HG02870 (cell line): ENCODE measurements around the gene TAF6.

ENCODE experiments used
- ATAC-seq: cut with Tn5 transposase; IDR thresholded peaks from one replicate; pipeline ENCODE4 v1.9.1; 2021; ENCODE audit warnings: mild to moderate bottlenecking, moderate library complexity; ENCODE audit not compliant: unreplicated experiment

Gene TAF6

DNA sequence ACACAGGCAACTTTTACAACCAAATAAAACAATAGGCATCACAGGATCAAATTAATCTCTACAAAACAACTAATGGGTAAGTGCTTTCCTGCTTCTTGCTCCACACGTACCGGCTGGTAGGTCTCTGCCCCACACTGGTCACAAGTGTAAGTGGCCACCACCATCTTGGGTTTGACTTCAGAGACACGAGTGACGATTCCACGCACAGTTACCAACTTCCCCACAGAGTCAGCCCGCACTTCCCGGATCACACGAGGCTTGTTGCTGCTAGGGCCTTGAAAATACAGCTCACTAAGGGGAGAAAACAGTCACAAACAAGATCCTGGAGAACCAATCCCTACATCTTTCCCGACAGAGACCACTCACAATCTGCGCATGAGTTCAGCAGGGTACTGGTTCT is 20.2 kb downstream of the TAF6 start:
- no peak for ATAC-seq

DNA sequence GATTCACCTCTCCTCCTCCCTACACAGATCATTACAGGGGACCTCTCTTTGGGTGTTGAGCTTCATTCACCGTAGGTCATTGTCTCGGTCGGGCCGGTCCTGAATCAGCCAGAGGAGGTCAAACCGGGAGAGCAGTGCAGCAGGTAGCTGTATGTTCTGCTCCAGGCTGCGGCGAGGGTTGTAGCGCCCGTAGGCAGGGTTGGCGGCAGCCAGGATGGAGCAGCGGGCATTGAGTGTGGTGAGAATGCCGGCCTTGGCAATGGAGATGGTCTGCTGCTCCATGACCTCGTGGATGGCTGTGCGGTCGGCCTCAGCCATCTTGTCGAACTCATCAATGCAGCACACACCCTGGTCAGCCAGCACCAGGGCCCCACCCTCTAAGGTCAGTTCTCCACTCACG is 23.5 kb downstream of the TAF6 start:
- no peak for ATAC-seq

DNA sequence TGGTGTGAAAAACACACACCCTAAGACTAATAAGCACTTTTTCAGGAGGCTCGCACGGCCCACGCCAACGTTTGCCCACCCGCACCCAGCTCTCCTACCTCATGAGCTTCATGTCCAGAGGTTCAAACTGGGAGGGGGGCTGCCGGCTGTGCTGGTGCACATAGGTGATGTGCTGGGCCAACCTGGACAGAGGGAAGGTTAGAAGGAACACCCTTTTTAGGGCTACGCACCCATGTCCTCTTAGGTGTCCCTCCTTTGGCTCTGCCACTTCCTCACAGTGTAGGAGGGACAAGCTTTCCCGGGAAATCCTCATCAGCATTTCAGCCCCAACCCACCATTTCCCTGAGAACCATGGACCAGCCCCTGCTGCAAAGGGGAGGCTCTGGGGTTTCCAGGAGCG is 23.9 kb downstream of the TAF6 start:
- ATAC-seq = no peak

DNA sequence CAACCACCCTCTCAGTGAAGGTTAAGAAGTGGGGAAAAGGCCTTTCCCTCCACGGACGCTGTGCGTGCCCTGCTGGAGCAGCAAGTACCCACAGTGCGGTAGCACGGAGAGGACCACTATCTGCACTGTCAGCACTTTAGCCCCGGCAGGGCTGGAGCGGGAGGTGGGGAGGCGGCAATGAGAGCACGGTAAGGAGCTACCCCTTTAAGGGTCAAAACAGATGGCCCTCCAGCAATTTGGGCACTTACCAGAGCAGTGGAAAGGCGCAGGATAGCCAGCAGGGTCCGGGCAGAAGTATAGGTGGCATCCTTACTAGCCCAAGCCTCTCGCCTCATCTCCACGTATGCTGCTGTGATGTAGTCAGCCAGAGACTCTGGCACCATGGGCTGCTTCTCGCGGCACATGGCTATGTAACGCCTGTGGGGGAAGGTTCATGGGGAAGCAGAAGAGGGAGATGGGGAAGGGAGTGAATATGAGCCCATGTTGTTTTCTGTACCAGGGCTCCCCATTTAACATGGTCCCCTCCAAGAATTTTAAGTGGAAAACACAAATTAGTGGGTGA is 25.2 kb downstream of the TAF6 start:
- ATAC-seq = no peak

GRCh38 chr7:100093498-100093897 is 25.7 kb downstream of the TAF6 start:
- ATAC-seq = no peak

GRCh38 chr7:100093054-100093453 is 26.1 kb downstream of the TAF6 start:
- ATAC-seq = no peak

- no peak for ATAC-seq
Measured at GRCh38 chr7:100091411-100092181, 27.6 kb downstream of the TAF6 start.

DNA sequence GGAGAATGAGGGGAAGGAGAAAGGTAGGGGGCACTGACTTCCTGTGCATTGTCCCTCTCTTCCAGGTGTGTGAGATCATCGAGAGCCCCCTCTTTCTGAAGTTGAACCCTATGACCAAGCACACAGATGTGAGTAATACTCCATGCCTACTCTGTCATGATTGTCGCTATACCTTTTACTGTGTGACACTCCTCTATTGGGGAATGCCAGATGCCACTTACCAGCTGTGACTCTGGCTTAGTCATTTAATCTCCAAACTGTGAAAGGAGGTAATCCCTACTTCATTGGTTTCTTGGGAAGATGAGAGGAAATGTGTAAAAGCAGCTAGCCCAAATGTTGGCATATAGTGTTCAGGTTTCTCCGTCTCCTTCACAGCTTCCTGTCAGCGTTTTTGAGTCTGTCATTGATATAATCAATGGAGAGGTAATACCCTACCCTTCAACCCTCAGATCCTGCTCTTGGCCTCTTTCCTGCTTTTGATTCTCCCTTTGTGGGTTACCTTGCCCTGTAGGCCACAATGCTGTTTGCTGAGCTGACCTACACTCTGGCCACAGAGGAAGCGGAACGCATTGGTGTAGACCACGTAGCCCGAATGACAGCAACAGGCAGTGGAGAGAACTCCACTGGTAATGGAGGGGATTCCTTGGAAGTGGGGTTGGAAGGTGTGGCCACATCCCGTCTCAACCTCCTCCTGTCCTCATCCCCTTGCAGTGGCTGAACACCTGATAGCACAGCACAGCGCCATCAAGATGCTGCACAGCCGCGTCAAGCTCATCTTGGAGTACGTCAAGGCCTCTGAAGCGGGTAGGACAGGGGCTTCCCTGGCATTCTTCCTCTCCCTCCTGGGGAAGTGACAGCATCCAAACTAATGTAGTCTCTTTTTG is 28.4 kb downstream of the TAF6 start:
- no peak for ATAC-seq

DNA sequence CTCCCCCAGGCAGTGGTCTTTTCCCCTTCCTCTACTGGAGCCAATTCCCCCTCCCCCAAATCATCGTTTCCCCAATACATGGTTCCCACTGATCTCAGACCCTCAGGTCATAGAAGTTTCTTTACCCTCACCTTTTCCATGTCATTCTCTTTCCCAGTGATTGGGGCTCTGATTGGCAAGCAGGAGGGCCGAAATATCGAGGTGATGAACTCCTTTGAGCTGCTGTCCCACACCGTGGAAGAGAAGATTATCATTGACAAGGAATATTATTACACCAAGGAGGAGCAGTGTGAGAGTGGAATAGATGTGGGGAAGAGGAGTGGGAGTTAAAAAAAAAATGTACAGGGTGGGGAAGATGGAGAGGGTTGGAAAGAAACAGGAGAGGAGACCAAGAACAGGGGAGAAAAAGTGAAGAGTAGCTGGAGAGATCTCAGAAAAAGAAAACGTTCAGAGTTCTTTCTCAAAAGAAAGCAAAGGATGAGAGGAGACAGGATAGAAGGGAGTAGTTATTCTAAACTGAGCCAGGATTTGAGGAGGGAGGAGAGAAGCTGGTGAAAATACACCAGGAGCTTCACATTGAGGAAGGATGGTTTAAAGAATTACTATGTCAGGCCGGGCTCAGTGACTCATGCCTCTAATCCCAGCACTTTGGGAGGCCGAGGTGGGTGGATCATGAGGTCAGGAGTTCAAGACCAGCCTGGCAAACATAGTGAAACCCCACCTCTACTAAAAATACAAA is 29.5 kb downstream of the TAF6 start:
- no peak for ATAC-seq

DNA sequence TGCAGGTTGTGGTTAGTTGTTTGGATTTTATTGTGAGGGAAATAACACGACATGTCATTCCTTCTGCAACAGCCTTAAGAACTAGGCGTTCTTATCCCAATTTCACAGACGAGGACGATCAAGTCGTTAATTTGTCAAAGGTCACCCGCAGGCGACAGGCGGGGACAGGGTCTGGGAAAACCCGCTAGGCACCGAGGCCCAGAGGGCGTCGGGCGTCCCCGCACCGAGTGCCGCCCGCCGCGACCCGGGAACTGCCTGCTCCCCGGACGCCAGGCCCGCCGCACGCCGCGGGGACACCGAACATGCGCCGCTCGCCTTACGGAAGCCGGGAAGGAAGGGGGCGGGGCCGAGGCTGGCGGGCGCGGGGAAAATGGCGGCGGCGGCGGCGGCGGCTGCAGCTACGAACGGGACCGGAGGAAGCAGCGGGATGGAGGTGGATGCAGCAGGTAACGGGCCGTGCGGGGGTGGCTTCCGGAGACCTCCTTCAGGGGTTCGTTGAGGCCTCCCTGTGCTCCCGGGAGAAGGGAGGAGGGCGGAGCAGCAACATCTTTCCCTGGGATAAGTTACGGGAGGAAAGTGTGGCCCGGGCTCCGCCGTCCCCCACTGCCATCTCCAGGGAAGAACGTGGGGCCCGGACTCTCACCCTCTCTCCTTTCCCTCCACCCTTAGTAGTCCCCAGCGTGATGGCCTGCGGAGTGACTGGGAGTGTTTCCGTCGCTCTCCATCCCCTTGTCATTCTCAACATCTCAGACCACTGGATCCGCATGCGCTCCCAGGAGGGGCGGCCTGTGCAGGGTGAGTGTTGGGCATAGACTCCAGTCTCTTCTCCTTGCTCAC is 30.3 kb downstream of the TAF6 start, which contains the start of gene COPS6:
Gene COPS6, plus strand, starts transcription at position 349 of the 837 bp plus-strand sequence. Its CDS starts 22 bp downstream, at position 371.
- no peak for ATAC-seq

DNA sequence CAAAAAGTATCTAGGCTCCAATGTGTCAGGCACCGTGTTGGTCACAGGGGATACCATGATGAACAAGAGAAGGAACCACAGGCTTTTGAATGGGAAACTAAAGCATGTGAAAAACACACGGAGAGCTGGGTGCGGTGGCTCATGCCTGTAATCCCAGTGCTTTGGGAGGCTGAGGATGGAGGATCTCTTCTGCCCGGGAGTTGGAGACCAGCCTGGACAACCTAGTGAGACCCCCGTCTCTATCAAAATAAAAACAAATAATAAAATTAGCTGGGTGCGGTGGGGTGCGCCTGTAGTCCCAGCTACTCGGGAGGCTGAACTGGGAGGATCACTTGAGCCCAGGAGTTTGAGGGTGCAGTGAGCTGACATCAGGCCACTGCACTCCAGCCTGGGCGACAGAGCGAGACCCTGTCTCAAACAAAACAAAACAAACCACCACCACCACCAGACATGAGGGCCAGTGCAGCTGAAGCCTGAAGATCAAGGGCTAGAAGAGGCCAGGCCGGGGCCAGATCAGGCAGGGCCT is 31.0 kb downstream of the TAF6 start:
- ATAC-seq = no peak

DNA sequence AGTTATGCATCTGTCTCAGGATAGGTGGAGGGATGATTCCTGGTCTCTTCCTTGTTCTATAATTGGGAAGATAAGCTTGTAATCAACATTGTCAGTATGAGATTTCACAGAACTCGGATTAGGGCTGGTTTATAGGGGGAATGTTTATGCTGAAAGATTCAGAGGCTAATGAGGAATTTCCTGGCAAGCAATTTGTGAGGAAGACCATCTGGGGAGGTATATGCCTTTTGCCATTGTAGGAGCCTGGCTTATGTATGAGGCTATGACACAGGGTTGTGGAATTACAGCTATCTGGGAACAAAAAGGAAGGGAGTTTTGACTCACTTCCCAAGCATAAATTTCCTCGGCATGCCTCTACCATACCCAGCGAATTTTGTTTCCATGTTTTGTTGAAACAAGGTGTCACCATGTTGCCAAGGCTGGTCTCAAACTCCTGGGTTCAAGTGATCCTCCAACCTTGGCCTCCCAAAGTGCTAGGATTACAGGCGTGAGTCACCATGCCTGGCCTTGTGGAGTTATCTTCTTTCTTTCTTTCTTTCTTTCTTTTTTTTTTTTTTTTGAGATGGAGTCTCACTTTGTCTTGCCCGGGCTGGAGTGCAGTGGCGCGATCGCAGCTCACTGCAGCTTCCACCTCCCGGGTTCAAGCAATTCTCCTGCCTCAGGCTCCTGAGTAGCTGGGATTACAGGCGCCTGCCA is 32.0 kb downstream of the TAF6 start:
- ATAC-seq = no peak

DNA sequence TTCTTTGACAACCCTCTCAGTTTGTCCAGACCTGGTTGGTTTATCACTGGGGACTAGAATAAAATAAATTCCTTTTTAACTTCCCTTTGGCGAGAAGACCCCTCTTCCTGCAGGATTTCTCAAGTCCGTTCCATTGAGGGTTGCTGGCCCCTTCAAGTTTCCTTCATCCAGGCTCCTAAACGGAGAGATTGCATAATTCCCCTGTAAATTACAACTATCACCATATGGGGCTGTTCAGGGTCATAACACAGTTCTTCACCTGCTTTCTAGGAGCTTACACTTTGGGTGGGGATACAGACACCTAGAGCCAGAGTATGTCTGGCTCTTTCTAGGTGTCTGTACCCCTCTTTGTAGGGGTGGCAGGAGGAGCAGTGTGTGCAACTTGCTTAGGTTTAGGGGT is 33.6 kb downstream of the TAF6 start:
- ATAC-seq = no peak

- ATAC-seq = no peak
Measured at GRCh38 chr7:100082978-100083377, 36.2 kb downstream of the TAF6 start.

GRCh38 chr7:100081535-100082102 is 37.5 kb downstream of the TAF6 start, which contains the start of gene ZNF3:
TSS of gene ZNF3 (minus strand) at chr7:100081723. CDS start at chr7:100077357, 4,366 bp downstream.
- peak; percentile 71 for ATAC-seq

GRCh38 chr7:100080907-100081534 is 38.1 kb downstream of the TAF6 start:
- no peak for ATAC-seq

DNA sequence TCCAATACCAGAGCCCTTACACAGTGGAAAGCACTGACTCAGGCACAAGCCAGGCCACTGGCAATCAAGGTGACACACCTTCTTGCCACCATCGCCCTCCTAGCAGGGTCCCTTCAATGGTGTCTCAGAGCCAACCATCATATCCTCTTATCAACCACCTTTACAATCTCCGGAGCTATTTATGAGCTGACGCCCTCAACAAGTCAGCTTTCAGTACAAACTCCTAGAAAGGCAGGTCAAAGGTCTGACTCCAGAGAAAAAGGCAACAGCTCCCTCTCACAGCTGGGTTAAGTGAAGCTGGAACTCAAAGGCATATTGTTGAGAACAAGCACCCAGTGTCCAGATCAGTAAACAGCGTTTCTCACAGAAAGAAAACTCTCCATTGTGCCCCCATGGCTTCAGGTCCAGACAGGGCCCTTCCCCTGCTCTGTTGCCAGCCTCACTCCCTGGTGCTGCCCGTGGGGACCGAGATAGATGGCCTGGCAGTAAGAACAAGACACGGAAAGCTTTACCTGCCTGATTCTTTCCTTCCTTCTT is 40.1 kb downstream of the TAF6 start:
- ATAC-seq = no peak

DNA sequence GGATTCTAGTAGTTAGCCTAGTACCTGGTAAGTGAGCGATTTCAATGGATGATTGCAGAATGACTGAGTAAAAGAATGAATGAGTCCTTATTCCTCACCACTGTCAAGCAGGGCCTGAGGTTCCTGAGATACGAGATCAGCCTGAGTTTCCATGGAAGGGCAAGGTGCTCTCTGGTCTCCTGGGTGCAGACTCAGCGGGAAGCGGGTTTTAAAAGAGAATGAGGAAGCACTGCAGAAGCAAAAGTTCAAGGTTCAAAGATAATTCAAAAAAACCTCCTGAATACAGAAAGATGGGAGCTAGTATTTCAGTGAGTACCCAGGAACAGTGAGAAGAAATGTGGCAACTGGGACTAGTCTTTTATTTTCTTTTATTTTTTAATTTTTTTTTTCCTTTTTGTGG is 42.0 kb downstream of the TAF6 start:
- no peak for ATAC-seq
